Adrenal gland (tissue), 12 donors: Measurements from ENCODE around the gene GCN1. TPM values are rescaled to one million over a fixed set of nuclear protein-coding genes. Genes with fewer than 3 reads are reported as not detected.

Experiments
- DNase-seq, 7 donors: peaks; one replicate each; pipeline ENCODE4 v3.0.0-alpha.2; 2019 to 2020
- H3K27ac ChIP-seq, 5 donors: fragments of 200-600 bp; sonication (generic) in 4 of 5; 1 replicate in 3 of 5; 2 replicates in 2 of 5; pipeline versions ENCODE4 v1.5.1 to v1.8.0; 2016 to 2020; ENCODE audit warnings: mild to moderate bottlenecking in 1 of 5
- H3K27me3 ChIP-seq: fragments of 200-600 bp; 2 replicates; pipeline ENCODE4 v1.8.0; 2021
- H3K36me3 ChIP-seq, 2 donors: fragments of 200-600 bp; replicated peaks in 1 of 2; 1 replicate in 1 of 2; 2 replicates in 1 of 2; pipeline versions ENCODE4 v1.5.1 to v1.8.0; 2018 to 2022
- H3K4me1 ChIP-seq, 2 donors: fragments of 200-600 bp; replicated peaks in 1 of 2; 1 replicate in 1 of 2; 2 replicates in 1 of 2; pipeline versions ENCODE4 v1.5.1 to v1.8.0; 2018 to 2021
- H3K4me3 ChIP-seq, 4 donors: fragments of 200-600 bp; sonication (generic) in 3 of 4; one replicate each; pipeline ENCODE4 v1.5.1; 2016 to 2018
- H3K9me3 ChIP-seq, 3 donors: fragments of 200-600 bp; sonication (generic) in 1 of 3; replicated peaks in 1 of 3; 1 replicate in 2 of 3; 2 replicates in 1 of 3; pipeline versions ENCODE4 v1.5.1 to v1.8.0; 2016 to 2021
- POLR2A ChIP-seq, 2 donors: fragments of 450-650 bp; IDR thresholded peaks; one replicate each; pipeline ENCODE4 v1.6.1; 2017; ENCODE audit warnings: antibody characterized with exemption in 2 of 2, mild to moderate bottlenecking in 2 of 2, moderate library complexity in 1 of 2
- WGBS, 4 donors: extraction: QIAGEN DNeasy Blood & Tissue Kit in 2 of 4; methylation state at CpG; one replicate each; pipeline versions ENCODE4 v1.1.5 to v1.1.7; 2013 to 2017; 5-methylcytosine and 5-hydroxymethylcytosine counted together
- intact Hi-C, 2 donors: fragments of 100-400 bp; cut with DNase I; formaldehyde crosslinking; loops; one replicate each; pipeline versions ENCODE4 v1.14.1 to v1.15.0; 2022 to 2023
- polyA plus RNA-seq, 3 donors: library from polyadenylated mRNA; stranded (reverse); fragments of 200-250 nt in 2 of 3; fragments of 350-450 nt in 1 of 3; fragmentation: Illumina TruSeq in 1 of 3; extraction: RNeasy Lipid Tissue Mini Kit (QIAGEN cat#74804) in 1 of 3; gene quantifications; one replicate each; pipeline ENCODE4 v1.2.3, GENCODE V29; 2013 to 2014
- total RNA-seq, 9 donors: library from RNA; depleted of rRNA in 4 of 9; stranded (reverse); fragments of >200 nt in 4 of 9; fragments of 120-200 nt in 1 of 9; fragmentation: NEBNext Ultra II Directional in 1 of 9; extraction: Animal tissue kit (Norgen Biotek cat#: 25700) in 1 of 9; gene quantifications; one replicate each; pipeline versions ENCODE4 v1.1.0 to v1.2.4, GENCODE V29; 2013 to 2023
- TF ChIP-seq, protein P1 (sequence below), 6 experiments: fragments of 450-650 bp in 4 of 6; fragments of 200-600 bp in 2 of 6; sonication (generic) in 1 of 6; IDR thresholded peaks; 1 replicate in 5 of 6; 2 replicates in 1 of 6; pipeline versions ENCODE4 v1.5.1 to v1.8.0; 2016 to 2021; ENCODE audit warnings: antibody characterized with exemption in 6 of 6, mild to moderate bottlenecking in 2 of 6, moderate library complexity in 1 of 6
- donor health status: healthy with polysubstance abuse.
- donor health status: Bipolar disorder and iron deficiency.
- donor health status: DM: yes; HTN: yes; CAD: no.
- donor health status: DM: no; HTN: no; CAD: no.
- donor health status: DM: no; HTN: no; CAD: no.
- donor health status: DM: yes; HTN: yes; CAD: no.

The GCN1 gene
- total and polyA plus RNA-seq, 12 donors = 22.0 to 98.5 (median 46.5) TPM

DNA sequence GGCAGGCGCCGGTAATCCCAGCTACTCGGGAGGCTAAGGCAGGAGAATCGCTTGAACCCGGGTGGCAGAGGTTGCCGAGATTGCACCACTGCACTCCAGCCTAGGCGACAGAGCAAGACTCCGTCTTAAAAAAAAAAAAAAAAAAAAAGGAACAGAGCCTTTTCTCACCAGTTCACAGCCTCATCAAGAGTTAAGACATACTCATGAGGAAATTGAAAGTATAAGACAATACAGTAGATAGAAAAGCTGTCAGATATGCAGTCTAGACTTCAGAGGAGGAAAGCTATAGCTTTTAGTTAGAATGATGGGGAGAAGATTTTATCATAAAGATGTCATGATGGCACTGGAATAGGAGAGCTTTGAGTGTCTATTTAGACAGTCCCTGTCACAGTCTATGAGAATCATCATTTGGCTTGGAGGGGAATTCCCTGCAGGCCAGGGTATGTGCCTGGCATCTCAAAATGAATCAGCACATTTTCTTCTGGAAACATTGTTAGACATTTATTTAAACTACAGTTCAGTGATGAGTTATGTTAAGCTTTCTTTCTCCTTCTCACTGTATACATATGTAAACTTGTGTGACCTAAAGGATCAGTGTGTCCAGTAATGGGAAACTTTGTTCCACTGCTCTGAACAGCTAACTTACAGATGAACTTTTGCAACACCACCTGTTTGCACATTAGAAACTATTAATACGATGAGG is 75.1 kb downstream of the GCN1 start:
- no peak overlapping the region for H3K4me3 ChIP-seq
- WGBS, 4 donors = 66 to 82% (median 70%) methylated on average over 9 of the region's 9 CpGs
- H3K27ac ChIP-seq = peak overlapping the region in 4 of 5 donors; percentile 48 to 93 (median 72)

DNA sequence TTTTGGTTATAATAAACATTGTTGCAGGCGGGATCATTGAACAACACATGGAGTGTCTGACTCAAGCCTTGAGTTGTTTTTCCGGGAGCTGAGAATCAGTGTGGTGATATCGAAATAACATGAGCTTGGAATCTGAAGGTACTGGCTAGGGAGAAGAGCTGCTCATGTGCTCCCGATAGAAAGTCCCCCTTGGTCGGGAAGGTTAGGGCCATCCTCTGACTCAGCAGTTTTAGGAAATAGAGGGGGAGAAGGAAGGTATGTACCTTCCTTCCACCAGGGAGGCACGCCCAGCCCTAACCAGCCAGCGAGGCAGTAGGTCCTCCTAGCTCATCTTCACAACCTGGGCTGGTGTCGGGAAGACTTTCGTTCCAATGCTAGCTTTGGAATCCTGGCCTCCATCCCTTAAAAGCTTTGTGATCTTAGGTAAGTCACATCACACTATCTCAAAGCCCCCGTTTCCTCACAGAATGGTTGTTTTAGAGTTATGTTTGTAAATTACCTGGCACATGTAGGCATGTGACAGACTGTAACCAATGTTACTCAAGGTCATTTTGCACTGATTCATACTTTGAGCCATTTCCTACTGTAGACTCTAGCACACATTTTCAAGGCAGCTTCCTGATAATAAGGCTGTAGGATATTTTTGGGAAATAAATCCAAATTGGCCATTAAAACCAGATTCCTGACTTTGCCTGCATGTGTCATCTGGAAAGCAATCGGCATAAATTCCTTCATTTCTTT is 76.0 kb downstream of the GCN1 start:
- peak in 3 of 7 donors; percentile 28 to 43 (median 38) for DNase-seq

More for the DNA sequence above, 75.1 kb downstream of the GCN1 start:
- intact Hi-C loops = no loop called here
- TF ChIP-seq, protein P1, sequence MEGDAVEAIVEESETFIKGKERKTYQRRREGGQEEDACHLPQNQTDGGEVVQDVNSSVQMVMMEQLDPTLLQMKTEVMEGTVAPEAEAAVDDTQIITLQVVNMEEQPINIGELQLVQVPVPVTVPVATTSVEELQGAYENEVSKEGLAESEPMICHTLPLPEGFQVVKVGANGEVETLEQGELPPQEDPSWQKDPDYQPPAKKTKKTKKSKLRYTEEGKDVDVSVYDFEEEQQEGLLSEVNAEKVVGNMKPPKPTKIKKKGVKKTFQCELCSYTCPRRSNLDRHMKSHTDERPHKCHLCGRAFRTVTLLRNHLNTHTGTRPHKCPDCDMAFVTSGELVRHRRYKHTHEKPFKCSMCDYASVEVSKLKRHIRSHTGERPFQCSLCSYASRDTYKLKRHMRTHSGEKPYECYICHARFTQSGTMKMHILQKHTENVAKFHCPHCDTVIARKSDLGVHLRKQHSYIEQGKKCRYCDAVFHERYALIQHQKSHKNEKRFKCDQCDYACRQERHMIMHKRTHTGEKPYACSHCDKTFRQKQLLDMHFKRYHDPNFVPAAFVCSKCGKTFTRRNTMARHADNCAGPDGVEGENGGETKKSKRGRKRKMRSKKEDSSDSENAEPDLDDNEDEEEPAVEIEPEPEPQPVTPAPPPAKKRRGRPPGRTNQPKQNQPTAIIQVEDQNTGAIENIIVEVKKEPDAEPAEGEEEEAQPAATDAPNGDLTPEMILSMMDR (IDR thresholded peaks at IDR 0.05) = no peak
- no peak for TF ChIP-seq POLR2A (IDR thresholded peaks at IDR 0.05)
- no peaks in the 10 kb centered on the region for H3K27me3 ChIP-seq
- peaks cover 29 to 48% of the 10 kb centered on the region in 2 donors for H3K4me1 ChIP-seq
- no peak for DNase-seq
- no peaks in the 10 kb centered on the region for H3K9me3 ChIP-seq
- peaks cover 0 to 3% of the 10 kb centered on the region in 2 donors for H3K36me3 ChIP-seq

DNA sequence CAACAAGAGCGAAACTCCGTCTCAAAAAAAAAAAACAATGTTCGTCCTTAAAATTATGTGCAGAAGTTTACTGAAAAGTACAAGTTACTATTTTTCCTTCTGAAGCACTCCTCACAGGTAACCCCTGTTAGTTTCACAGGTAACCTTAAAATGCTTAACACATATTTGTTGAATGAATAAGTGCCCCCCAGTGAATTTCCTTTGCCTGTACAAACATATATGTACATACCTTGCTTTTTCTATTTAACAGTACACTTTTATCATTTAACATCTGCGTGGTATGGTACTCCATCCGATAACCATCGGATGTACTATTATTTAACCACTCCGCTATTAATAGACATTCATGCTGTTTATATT is 76.6 kb downstream of the GCN1 start:
- intact Hi-C loops = no loop called here
- H3K9me3 ChIP-seq = no peaks in the 10 kb centered on the region
- peak overlapping the region in 2 of 4 donors; percentile 60 to 73 for H3K4me3 ChIP-seq
- peaks cover 0 to 8% of the 10 kb centered on the region in 2 donors for H3K36me3 ChIP-seq
- H3K27ac ChIP-seq = peak overlapping the region in 4 of 5 donors; percentile 52 to 93 (median 76)
- no peaks in the 10 kb centered on the region for H3K27me3 ChIP-seq
- peaks cover 29 to 48% of the 10 kb centered on the region in 2 donors for H3K4me1 ChIP-seq
- no peak for TF ChIP-seq POLR2A (IDR thresholded peaks at IDR 0.05)
- TF ChIP-seq, protein P1 (IDR thresholded peaks at IDR 0.05) = no peak
- 32 to 41% (median 36%) methylated on average over 7 of the region's 7 CpGs for WGBS, 4 donors
- no peak for DNase-seq

More for the DNA sequence above, 76.0 kb downstream of the GCN1 start:
- Histone ChIP-seq H3K4me3 (peak overlapping the region in 1 of 4 donors; percentile 73), H3K27ac (peak overlapping the region; percentile 48 to 93 (median 61)), H3K9me3 (no peaks in the 10 kb centered on the region), H3K36me3 (peaks cover 0 to 6% of the 10 kb centered on the region in 2 donors), H3K4me1 (peaks cover 29 to 48% of the 10 kb centered on the region in 2 donors), H3K27me3 (no peaks in the 10 kb centered on the region)
- intact Hi-C loops = no loop called here
- TF ChIP-seq, protein P1 (IDR thresholded peaks at IDR 0.05) = no peak
- TF ChIP-seq POLR2A (IDR thresholded peaks at IDR 0.05) = no peak
- WGBS, 4 donors = 34 to 40% (median 37%) methylated on average over 10 to 11 of the region's 11 CpGs
